ENCODE data around the gene DIABLO.
"Not testable (repeated sequence)": the region's sequence is repeated elsewhere in the genome, so short reads cannot be mapped to it uniquely, and the experiment has no call there.

DIABLO gene

DNA sequence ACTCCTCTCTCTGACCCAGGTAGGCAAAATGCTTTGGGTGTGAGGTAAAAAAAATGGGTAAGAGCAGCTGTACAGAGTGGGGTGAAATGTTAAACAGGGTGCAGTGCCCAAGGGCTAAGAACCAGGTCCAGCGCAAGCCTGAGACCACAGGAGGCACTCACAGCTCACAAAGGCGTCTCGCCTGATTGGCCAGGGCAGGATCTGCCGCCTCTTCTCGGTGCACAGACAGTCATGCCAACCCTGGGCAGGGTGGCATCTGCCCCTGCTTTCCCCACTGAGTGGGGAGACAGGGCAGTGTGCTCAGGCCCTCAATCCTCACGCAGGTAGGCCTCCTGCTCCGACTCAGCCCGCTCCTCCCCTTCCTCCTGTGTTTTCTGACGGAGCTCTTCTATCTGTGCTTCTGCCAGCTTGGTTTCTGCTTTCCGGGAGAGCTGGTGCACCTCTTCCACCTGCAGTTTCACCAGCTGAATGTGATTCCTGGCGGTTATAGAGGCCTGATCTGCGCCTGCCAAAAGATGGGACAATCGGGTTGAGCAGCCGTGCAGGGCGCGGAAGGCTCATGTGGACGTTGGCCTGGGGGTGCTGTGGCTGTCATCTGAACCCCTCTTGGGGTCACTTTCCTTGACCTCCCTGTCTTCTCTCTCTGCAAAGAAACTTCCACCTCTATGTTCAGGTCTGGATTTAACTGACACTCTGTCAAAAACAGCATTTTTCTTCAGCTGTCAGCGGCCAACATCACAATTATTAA is 17.6 kb downstream of the DIABLO start:
- no peak for DNase-seq

- DNase-seq, result no peak
Observed at GRCh38 chr12:122207391-122207790, 18.5 kb downstream of the DIABLO start.

GRCh38 chr12:122206976-122207375 is 18.9 kb downstream of the DIABLO start:
- DNase-seq, result no peak

DNA sequence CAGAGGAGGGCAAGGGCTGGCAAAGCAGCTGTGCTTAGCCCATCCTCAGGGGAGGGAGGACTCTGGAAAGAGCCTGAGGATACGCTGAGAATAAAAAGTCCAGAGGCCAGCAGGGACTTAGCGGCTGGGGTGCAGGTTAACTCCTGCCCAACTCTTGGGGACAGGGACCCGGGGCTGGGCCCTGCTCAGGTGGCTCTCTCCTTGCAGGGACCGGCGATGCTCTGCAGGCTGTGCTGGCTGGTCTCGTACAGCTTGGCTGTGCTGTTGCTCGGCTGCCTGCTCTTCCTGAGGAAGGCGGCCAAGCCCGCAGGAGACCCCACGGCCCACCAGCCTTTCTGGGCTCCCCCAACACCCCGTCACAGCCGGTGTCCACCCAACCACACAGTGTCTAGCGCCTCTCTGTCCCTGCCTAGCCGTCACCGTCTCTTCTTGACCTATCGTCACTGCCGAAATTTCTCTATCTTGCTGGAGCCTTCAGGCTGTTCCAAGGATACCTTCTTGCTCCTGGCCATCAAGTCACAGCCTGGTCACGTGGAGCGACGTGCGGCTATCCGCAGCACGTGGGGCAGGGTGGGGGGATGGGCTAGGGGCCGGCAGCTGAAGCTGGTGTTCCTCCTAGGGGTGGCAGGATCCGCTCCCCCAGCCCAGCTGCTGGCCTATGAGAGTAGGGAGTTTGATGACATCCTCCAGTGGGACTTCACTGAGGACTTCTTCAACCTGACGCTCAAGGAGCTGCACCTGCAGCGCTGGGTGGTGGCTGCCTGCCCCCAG is 19.6 kb downstream of the DIABLO start:
- no peak for DNase-seq

DNA sequence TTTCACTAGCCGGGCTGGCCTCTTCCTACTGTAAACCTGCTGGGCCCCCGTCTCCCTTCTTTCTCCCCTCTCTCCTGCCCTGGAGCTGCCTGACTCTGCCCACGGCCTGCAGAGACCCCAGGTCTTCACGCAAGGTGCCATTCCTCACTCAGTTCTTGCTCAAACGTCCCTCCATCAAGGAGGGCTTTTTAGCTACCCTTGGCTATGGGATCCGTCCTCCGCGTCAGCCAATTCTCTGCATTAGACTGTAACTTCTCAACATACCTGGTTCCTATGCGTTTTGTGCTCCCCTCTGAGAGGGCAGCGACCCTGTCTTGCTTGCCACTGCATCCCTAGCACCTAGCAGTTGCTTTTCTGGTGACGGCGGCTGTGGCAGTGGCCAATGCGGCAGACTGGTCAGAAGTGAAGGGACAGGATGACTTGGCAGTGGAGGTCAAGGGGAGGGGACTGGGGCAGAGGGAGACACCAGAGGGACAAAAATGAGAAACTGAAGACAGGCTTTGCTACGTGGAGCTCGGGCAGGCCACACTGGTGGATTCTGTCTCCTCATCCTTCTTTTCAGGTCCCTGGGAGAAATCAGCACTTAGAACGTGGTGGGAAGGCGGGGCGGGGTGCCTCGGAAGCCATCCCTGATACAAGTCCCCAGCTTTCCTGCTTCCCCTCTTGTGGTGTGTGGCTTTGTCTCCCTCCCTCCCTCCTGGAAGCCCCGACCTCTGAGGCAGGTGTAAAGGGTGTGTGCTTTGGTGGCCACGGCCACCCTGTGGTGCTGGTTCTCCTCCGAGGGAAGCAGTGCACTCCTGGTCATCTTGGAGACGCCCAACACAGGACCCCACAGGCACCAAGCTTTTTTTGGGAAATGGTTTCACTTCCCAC is 20.6 kb downstream of the DIABLO start:
- no peak for DNase-seq

DNA sequence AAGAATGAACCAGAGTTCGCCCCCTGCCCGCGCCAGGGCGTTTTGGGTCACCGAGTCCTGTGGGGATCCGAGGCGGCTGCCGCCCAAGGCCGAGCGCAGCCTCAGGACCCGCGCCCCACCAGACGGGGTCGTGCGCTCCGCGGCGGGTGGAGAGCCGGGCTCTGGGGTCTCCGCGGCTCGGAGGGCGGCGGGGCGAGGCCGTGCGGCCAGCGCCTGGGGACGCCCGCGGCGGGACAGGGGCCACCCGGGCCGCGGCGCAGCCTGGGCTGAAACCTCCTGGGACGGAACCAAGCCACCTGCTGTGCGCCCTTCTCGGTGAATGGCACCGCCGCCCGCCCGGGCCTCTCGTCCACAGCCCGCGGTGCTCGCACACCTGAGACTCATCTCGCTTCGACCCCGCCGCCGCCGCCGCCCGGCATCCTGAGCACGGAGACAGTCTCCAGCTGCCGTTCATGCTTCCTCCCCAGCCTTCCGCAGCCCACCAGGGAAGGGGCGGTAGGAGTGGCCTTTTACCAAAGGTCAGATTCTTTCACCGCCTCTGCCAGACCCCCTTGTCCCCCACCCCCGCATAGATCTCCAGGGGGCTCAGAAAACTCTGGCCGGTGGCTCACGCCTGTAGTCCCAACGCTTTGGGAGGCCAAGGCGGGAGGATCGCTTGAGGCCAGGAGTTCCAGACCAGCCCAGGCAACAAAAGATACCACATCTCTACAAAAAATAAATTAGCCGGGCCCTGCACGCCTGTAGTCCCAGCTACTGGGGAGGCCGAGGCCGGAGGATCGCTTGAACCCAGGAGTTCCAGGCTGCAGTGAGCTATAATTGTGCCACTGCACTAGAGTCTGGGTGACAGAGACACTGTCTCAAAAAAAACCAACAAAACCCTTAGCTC is 21.4 kb downstream of the DIABLO start:
- no peak for DNase-seq

DNA sequence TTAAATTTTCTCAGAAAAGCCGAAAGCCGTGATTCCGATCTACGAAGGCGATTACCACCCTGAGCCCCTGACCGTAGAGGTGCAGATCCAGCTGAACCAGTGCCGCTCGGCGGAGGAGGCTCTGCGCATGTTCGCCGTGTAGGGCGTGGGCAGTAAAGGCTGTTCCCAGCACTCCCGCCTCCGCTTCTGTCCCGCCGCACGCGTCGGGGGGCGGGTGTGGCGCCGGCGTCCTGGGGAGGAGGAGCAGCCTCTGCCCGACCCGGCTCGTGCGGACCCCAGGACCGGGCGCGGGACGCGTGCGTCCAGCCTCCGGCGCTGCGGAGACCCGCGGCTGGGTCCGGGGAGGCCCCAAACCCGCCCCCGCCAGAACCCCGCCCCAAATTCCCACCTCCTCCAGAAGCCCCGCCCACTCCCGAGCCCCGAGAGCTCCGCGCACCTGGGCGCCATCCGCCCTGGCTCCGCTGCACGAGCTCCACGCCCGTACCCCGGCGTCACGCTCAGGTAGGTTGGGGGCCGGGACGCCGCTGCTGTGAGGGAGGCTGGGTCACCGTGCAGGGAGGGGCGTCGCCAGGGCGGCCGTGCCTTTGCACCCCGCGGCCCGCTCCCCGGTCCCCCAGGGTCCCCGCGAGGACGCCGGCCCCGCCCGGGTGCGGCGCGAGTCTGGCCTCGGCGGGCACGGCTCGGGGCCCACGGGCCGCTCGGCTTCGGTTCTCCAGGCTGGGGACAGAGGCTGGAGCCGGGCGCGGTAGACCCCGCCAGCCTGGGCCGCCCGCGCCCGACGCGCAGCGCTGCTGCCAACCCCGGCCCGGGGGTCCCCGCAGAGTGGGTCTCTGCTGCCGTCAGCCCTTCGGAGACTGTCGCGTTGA is 22.3 kb downstream of the DIABLO start, which contains the start of gene B3GNT4:
Gene B3GNT4, plus strand, starts transcription at position 409 of the 866 bp plus-strand sequence. CDS start 910 bp downstream, outside the sequence.
- DNase-seq, result peak; percentile 53

- DNase-seq, result not testable (repeated sequence)
Observed at GRCh38 chr12:122202811-122203210, 23.0 kb downstream of the DIABLO start.

DNA sequence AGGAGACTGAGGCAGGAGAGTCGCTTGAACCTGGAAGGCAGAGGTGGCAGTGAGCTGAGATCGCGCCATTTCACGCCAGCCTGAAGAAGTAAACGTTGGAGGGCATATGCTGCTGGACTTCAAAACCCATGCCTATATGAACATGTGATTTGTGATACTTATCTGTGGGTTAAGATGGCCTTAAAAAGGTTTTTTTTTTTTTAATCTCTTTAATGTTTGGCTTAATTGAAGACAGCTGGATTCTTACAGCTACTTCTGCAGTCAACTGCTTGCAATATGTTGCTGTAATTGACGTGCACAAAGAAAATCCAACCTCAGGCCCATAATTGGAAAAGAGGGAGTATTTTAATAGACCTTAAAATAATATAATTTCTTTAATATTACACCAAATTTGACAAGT is 23.8 kb downstream of the DIABLO start:
- DNase-seq, result no peak

GRCh38 chr12:122201381-122201780 is 24.5 kb downstream of the DIABLO start:
- no peak for DNase-seq

DNA sequence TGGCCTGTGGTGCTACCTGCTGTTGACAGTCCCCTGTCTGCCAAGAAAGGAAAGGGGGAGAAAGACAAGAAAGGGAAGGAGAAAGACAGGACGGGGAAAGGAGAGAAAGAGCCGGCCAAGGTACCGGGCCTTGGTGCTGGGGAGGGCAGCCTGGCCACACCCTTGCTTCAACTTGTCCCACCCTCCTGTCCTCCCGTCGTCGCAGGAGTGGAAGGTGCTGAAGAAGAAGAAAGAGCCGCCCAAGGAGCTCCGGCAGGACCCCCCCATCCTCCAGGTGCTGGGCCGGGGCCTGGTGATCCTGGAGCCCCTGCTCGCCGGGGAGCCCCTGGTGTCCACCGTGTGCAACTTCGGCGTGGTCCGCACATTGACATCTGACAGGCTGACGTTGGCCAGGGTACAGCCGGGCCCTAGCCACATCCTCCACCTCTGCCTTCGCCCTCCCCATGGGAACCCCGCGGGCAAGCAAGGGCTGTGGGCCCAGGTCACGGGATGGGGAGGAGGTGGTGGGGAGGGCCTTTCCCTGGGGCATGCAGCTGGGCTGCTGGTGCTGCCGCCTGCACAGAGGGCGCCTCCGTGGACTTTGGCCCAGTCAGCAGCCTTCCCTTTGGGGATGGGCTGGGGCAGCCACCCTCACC is 25.2 kb downstream of the DIABLO start:
- no peak for DNase-seq

- DNase-seq, result no peak
Observed at GRCh38 chr12:122199484-122200355, 26.1 kb downstream of the DIABLO start.

DNA sequence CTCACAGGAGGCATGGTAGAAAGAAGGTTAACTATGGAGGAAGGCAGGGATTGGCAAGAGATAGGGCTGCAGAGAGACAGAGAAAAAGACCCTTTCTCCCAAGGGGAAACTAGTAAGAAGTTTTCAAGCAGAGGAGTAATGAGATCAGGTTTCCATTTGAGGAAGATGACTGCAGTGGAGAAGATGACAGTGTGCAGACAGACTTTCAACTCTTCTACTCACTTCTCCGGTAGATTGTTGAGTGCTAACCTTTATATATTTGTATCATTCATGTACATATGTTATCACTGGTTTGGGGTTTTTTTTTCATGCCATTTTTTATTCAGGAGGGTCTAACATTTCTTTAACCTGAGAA is 28.3 kb downstream of the DIABLO start:
- no peak for DNase-seq

GRCh38 chr12:122195405-122195804 is 30.4 kb downstream of the DIABLO start:
- no peak for DNase-seq

GRCh38 chr12:122194804-122195203 is 31.0 kb downstream of the DIABLO start:
- DNase-seq, result no peak

GRCh38 chr12:122192441-122192840 is 33.4 kb downstream of the DIABLO start:
- DNase-seq, result no peak

GRCh38 chr12:122190842-122191668 is 34.8 kb downstream of the DIABLO start:
- DNase-seq, result peak; percentile 36

DNA sequence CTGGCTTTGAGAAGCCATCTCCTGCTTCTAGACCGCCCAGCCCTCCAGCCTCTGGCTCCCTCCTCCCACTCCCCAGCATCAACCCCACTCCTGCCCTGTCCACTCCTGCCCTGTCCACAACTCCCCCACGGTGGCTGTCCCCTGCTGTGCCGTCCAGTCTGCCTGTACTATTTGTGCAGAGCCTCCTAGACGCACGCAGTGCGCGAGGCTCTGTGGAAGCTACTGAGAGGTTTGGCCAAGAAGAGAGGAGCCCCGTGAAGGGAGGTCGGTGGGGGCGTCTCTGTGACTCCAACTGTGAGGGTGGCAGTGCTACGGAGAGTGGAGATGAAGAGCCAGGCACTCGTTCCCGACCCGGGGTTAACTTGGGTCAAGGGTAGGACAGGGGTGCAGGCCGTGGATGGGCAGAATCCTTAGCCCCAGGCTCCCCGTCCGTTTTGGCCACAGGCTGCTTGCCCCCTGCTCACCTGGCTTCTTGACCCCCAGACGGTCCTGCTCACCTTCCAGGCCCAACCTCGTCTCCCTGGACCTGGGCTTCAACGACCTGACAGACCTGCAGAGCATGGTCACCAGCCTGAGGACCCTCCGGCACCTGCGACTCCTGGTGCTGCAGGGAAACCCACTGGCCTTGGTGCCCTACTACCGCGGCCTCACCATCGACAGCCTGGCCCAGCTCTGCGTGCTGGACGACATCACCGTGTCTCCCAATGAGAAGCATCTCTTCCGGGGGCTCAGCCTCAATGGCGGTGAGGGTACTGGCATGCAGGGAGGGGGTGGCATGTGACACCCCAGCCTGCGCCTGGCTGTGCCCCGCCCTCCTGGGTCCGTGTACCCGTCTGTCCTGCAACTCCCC is 36.0 kb downstream of the DIABLO start:
- no peak for DNase-seq

All from effector CD8-positive, alpha-beta T cell (primary cell).